ENCODE results near the gene UTP14A.
A peak's percentile ranks its signal among the peaks of the same experiment; 100 is the strongest.

Gene UTP14A

GRCh38 chrX:129931411-129932015, 25.5 kb downstream of the UTP14A start:
- H3K4me3 ChIP-seq (ENCODE audit: low read length): peak overlapping the region; percentile 82
- H3K27me3 ChIP-seq (ENCODE audit: insufficient read depth, low read length): peaks cover 40% of the 10 kb centered on the region
- no peaks in the 10 kb centered on the region for H3K4me1 ChIP-seq (ENCODE audit: insufficient read depth, low read length)
- H3K9ac ChIP-seq (ENCODE audit: low read depth, low read length): peak overlapping the region; percentile 82
- H3K27ac ChIP-seq (ENCODE audit: low read length): no peak overlapping the region
- peaks cover 27% of the 10 kb centered on the region for H3K36me3 ChIP-seq (ENCODE audit: insufficient read depth, low read depth, low read length)
- no peaks in the 10 kb centered on the region for H3K9me3 ChIP-seq (ENCODE audit: insufficient read depth, low read depth, low read length)

- Histone ChIP-seq H3K27me3 (ENCODE audit: insufficient read depth, low read length) (peaks cover 47% of the 10 kb centered on the region), H3K4me1 (ENCODE audit: insufficient read depth, low read length) (no peaks in the 10 kb centered on the region), H3K9ac (ENCODE audit: low read depth, low read length) (peak overlapping the region; percentile 53; the same call in 1 of the 2 replicates), H3K4me3 (ENCODE audit: low read length) (peak overlapping the region; percentile 82), H3K9me3 (ENCODE audit: insufficient read depth, low read depth, low read length) (no peaks in the 10 kb centered on the region), H3K27ac (ENCODE audit: low read length) (no peak overlapping the region), H3K36me3 (ENCODE audit: insufficient read depth, low read depth, low read length) (peaks cover 20% of the 10 kb centered on the region)
Measured at GRCh38 chrX:129932016-129932820, 26.3 kb downstream of the UTP14A start.

GRCh38 chrX:129932821-129933321, 26.9 kb downstream of the UTP14A start:
- H3K9me3 ChIP-seq (ENCODE audit: insufficient read depth, low read depth, low read length): no peaks in the 10 kb centered on the region
- H3K9ac ChIP-seq (ENCODE audit: low read depth, low read length): no peak overlapping the region
- peaks cover 53% of the 10 kb centered on the region for H3K27me3 ChIP-seq (ENCODE audit: insufficient read depth, low read length)
- peak overlapping the region; percentile 22; the same call in 1 of the 2 replicates for H3K4me3 ChIP-seq (ENCODE audit: low read length)
- no peaks in the 10 kb centered on the region for H3K4me1 ChIP-seq (ENCODE audit: insufficient read depth, low read length)
- H3K27ac ChIP-seq (ENCODE audit: low read length): no peak overlapping the region
- peaks cover 14% of the 10 kb centered on the region; the same call in 1 of the 2 replicates for H3K36me3 ChIP-seq (ENCODE audit: insufficient read depth, low read depth, low read length)

- no peak overlapping the region for H3K27ac ChIP-seq (ENCODE audit: low read length)
- H3K9ac ChIP-seq (ENCODE audit: low read depth, low read length): no peak overlapping the region
- no peaks in the 10 kb centered on the region for H3K4me1 ChIP-seq (ENCODE audit: insufficient read depth, low read length)
- no peaks in the 10 kb centered on the region for H3K9me3 ChIP-seq (ENCODE audit: insufficient read depth, low read depth, low read length)
- peaks cover 61% of the 10 kb centered on the region for H3K27me3 ChIP-seq (ENCODE audit: insufficient read depth, low read length)
- H3K4me3 ChIP-seq (ENCODE audit: low read length): no peak overlapping the region
- H3K36me3 ChIP-seq (ENCODE audit: insufficient read depth, low read depth, low read length): peaks cover 11% of the 10 kb centered on the region; the same call in 1 of the 2 replicates
Measured at GRCh38 chrX:129933700-129934099, 27.7 kb downstream of the UTP14A start.

- Histone ChIP-seq H3K4me1 (ENCODE audit: insufficient read depth, low read length) (no peaks in the 10 kb centered on the region), H3K36me3 (ENCODE audit: insufficient read depth, low read depth, low read length) (peaks cover 3% of the 10 kb centered on the region; the same call in 1 of the 2 replicates), H3K27me3 (ENCODE audit: insufficient read depth, low read length) (peaks cover 68% of the 10 kb centered on the region), H3K9me3 (ENCODE audit: insufficient read depth, low read depth, low read length) (no peaks in the 10 kb centered on the region), H3K4me3 (ENCODE audit: low read length) (no peak overlapping the region), H3K9ac (ENCODE audit: low read depth, low read length) (no peak overlapping the region), H3K27ac (ENCODE audit: low read length) (no peak overlapping the region)
Measured at GRCh38 chrX:129934461-129934860, 28.5 kb downstream of the UTP14A start.

GRCh38 chrX:129934952-129935351, 29.0 kb downstream of the UTP14A start:
- Histone ChIP-seq H3K27me3 (ENCODE audit: insufficient read depth, low read length) (peaks cover 73% of the 10 kb centered on the region), H3K4me3 (ENCODE audit: low read length) (no peak overlapping the region), H3K27ac (ENCODE audit: low read length) (no peak overlapping the region), H3K4me1 (ENCODE audit: insufficient read depth, low read length) (no peaks in the 10 kb centered on the region), H3K9ac (ENCODE audit: low read depth, low read length) (no peak overlapping the region), H3K9me3 (ENCODE audit: insufficient read depth, low read depth, low read length) (no peaks in the 10 kb centered on the region), H3K36me3 (ENCODE audit: insufficient read depth, low read depth, low read length) (no peaks in the 10 kb centered on the region)

GRCh38 chrX:129938081-129938480, 32.1 kb downstream of the UTP14A start:
- H3K9me3 ChIP-seq (ENCODE audit: insufficient read depth, low read depth, low read length): no peaks in the 10 kb centered on the region

GRCh38 chrX:129939986-129940385, 34.0 kb downstream of the UTP14A start:
- no peak overlapping the region for H3K9ac ChIP-seq (ENCODE audit: low read depth, low read length)
- no peaks in the 10 kb centered on the region for H3K36me3 ChIP-seq (ENCODE audit: insufficient read depth, low read depth, low read length)
- H3K4me3 ChIP-seq (ENCODE audit: low read length): no peak overlapping the region
- H3K27me3 ChIP-seq (ENCODE audit: insufficient read depth, low read length): peaks cover 58% of the 10 kb centered on the region
- no peaks in the 10 kb centered on the region for H3K4me1 ChIP-seq (ENCODE audit: insufficient read depth, low read length)
- H3K27ac ChIP-seq (ENCODE audit: low read length): no peak overlapping the region
- no peaks in the 10 kb centered on the region for H3K9me3 ChIP-seq (ENCODE audit: insufficient read depth, low read depth, low read length)

More at GRCh38 chrX:129938081-129938480, 32.1 kb downstream of the UTP14A start:
- Histone ChIP-seq H3K4me1 (ENCODE audit: insufficient read depth, low read length) (no peaks in the 10 kb centered on the region), H3K36me3 (ENCODE audit: insufficient read depth, low read depth, low read length) (no peaks in the 10 kb centered on the region), H3K4me3 (ENCODE audit: low read length) (no peak overlapping the region), H3K27ac (ENCODE audit: low read length) (no peak overlapping the region), H3K9ac (ENCODE audit: low read depth, low read length) (no peak overlapping the region), H3K27me3 (ENCODE audit: insufficient read depth, low read length) (peaks cover 77% of the 10 kb centered on the region)

- H3K27ac ChIP-seq (ENCODE audit: low read length): no peak overlapping the region
- no peaks in the 10 kb centered on the region for H3K9me3 ChIP-seq (ENCODE audit: insufficient read depth, low read depth, low read length)
- H3K27me3 ChIP-seq (ENCODE audit: insufficient read depth, low read length): peaks cover 51% of the 10 kb centered on the region
- no peak overlapping the region for H3K4me3 ChIP-seq (ENCODE audit: low read length)
- H3K4me1 ChIP-seq (ENCODE audit: insufficient read depth, low read length): no peaks in the 10 kb centered on the region
- H3K36me3 ChIP-seq (ENCODE audit: insufficient read depth, low read depth, low read length): no peaks in the 10 kb centered on the region
- H3K9ac ChIP-seq (ENCODE audit: low read depth, low read length): no peak overlapping the region
Measured at GRCh38 chrX:129940721-129941120, 34.8 kb downstream of the UTP14A start.

- H3K9me3 ChIP-seq (ENCODE audit: insufficient read depth, low read depth, low read length): no peaks in the 10 kb centered on the region
- no peak overlapping the region for H3K27ac ChIP-seq (ENCODE audit: low read length)
- peaks cover 9% of the 10 kb centered on the region for H3K27me3 ChIP-seq (ENCODE audit: insufficient read depth, low read length)
- H3K36me3 ChIP-seq (ENCODE audit: insufficient read depth, low read depth, low read length): no peaks in the 10 kb centered on the region
- no peak overlapping the region for H3K4me3 ChIP-seq (ENCODE audit: low read length)
- no peaks in the 10 kb centered on the region for H3K4me1 ChIP-seq (ENCODE audit: insufficient read depth, low read length)
- no peak overlapping the region for H3K9ac ChIP-seq (ENCODE audit: low read depth, low read length)
Measured at GRCh38 chrX:129945131-129945530, 39.2 kb downstream of the UTP14A start.

GRCh38 chrX:129953334-129953648, 47.3 kb downstream of the UTP14A start:
- Histone ChIP-seq H3K4me3 (ENCODE audit: low read length) (peak overlapping the region; percentile 60), H3K9me3 (ENCODE audit: insufficient read depth, low read depth, low read length) (no peaks in the 10 kb centered on the region), H3K27me3 (ENCODE audit: insufficient read depth, low read length) (peaks cover 67% of the 10 kb centered on the region), H3K9ac (ENCODE audit: low read depth, low read length) (no peak overlapping the region; the same call in 1 of the 2 replicates), H3K4me1 (ENCODE audit: insufficient read depth, low read length) (peaks cover 5% of the 10 kb centered on the region; the same call in 1 of the 2 replicates), H3K36me3 (ENCODE audit: insufficient read depth, low read depth, low read length) (no peaks in the 10 kb centered on the region), H3K27ac (ENCODE audit: low read length) (no peak overlapping the region)

- peaks cover 72% of the 10 kb centered on the region for H3K27me3 ChIP-seq (ENCODE audit: insufficient read depth, low read length)
Measured at GRCh38 chrX:129953881-129954280, 47.9 kb downstream of the UTP14A start.

More at GRCh38 chrX:129953881-129954280, 47.9 kb downstream of the UTP14A start:
- Histone ChIP-seq H3K27ac (ENCODE audit: low read length) (no peak overlapping the region), H3K9me3 (ENCODE audit: insufficient read depth, low read depth, low read length) (no peaks in the 10 kb centered on the region), H3K4me3 (ENCODE audit: low read length) (peak overlapping the region; percentile 60), H3K9ac (ENCODE audit: low read depth, low read length) (no peak overlapping the region), H3K4me1 (ENCODE audit: insufficient read depth, low read length) (peaks cover 5% of the 10 kb centered on the region; the same call in 1 of the 2 replicates), H3K36me3 (ENCODE audit: insufficient read depth, low read depth, low read length) (no peaks in the 10 kb centered on the region)
